Left renal pelvis (tissue), 4 donors: ENCODE measurements around the gene MYRIP. TPM values are rescaled to one million over a fixed set of nuclear protein-coding genes. Genes with fewer than 3 reads are reported as not detected.

ENCODE experiments used
- DNase-seq, 4 donors: peaks; one replicate each; pipeline ENCODE4 v3.0.0-alpha.2; 2013; ENCODE audit warnings: low read depth in 4 of 4, low spot score in 3 of 4
- polyA plus RNA-seq, 4 donors: library from polyadenylated mRNA; unstranded; fragments of 120-200 nt; gene quantifications; one replicate each; pipeline ENCODE4 v1.2.1, GENCODE V29; 2013; ENCODE audit not compliant: insufficient read length in 4 of 4

The MYRIP gene
- polyA plus RNA-seq, 4 donors, result 1.1 to 2.2 (median 1.8) TPM

DNA sequence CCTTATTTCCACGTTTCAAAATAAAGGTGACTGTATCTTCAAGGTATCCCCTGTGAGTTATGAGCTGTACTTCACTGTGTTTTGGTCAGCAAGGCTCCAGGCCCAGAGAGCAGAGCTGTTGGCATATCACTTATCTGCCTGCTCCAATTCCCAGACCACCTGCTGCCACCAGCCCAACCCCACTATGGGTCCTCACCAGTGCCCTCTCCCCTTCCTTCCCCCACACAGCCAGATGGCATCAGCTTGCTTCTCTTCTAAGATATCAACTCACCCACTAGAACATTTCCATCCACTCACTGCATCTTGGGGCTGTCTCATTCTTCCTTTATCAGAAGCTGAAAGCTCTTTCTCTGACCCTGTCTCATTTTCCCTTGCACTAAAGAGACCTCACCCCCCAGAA lies 363.2 kb downstream of the MYRIP start:
- no peak for DNase-seq

DNA sequence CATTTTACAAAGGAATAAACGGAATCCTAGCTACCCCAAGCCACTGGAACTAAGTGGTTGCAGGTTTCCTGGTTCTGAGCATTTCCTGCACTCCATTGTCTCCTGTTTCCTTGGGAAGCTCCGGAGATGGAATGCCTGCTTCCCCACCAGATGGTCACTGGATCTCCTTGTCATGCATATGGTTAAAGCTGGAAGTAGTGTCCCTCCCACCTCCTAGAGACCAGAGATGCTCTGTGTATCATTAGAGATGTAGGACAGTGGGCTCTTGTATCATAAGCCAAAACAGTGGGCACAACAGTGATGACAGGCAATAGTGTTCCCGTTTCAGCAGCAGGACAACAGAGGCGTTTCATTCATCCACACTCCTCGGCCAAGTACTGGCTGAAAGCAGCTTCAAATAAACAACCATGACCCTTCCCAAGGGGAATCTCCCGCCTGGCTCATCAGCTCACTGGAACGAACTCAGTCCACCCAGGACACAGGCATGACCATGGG lies 363.9 kb downstream of the MYRIP start:
- DNase-seq, result no peak

DNA sequence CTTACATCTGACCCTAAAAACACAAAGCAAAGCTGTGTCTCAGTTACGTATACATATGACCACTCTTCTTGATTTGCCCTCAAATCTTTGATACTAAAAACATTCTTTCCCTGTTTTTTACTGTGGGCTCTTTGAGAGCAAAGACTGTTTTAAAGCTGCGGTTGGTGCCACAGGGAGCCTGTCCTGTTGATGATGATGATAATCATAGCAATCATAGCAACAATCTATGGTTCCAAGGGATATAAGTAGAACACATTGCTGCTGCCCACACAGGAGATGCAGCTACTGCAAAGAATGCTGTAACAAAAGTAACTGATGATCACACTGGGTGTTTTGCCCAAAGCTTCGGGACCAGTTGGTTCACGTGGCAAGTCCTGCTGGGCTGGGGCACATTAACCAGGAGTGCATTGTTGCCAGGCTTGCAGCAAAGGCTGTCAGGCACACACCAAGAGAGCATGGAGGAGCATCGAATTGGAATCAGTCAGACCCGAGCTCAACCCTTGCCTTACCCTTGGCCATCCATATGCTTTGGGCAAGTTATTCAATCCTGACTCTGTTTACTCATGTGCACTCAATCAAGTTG lies 368.7 kb downstream of the MYRIP start:
- DNase-seq, result no peak

DNA sequence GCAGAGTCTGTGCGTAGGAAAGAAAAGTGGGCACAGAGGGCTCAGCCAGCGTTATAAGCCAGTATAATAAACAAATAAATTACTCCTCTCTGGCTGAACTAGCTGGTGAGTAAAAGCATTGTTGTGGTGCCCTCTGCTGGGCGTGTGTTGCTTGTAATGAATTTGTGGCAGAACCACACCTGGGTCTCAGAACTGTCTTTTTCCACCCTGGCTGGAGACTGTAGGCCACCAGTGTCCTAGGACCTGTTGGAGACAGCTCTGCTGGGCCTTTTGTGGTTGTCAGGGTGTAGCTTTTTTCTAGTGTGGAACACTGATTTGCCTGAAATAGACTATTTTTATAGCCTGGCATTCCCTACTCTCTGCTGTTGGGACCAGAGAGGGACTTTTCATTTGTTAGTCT lies 369.6 kb downstream of the MYRIP start:
- peak; percentile 29 to 58 (median 46) for DNase-seq

DNA sequence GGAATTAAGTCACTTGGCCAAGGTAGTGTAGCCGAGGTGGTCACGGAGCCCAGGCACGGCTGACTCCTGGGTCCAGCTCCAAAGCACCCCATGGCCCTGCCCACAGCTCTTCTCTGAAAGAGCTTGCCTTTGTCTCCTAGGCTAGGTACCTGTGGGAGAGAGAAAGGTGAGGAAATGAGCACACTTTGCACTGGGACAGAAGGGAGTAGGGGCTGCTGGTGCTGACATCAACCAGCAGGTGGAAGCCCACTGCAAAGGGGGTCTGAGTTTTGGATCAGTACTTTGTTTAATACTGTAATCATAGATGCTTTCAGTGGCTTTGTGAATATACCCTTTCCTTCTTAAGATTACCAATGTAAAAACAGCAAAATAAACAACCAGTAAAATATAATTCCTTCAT lies 371.8 kb downstream of the MYRIP start:
- no peak for DNase-seq

DNA sequence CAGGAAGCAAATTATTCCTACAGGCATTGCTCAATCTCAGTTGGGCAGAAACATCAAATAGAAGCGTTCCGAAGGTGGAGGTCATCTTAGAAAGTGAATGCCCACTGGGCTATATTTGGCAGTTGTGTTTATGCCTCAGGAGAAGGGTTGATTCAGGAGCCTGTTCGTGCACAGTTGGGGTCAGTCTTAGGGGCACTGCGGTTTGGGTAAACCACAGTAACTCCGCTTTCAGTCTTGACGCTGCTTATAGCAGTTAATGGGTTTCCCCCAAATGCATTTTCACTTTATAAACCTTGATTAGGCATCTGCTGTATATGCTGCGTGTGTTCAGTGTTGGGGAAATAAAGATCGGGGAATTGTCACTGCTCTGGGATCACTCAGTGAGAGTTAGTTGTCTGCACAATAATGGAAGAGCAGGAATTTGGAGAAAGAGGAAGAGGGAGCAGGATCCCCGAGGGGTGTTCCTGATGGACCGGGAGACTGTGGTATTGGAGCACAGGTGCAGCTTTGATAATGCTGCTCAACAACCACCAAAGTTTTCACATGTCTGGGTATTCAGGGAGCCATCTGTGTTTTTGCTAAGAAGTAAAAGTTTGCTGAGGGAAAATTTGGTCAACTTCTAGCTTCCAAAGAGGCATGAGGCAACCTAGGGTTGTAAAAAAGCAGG lies 375.8 kb downstream of the MYRIP start:
- no peak for DNase-seq

DNA sequence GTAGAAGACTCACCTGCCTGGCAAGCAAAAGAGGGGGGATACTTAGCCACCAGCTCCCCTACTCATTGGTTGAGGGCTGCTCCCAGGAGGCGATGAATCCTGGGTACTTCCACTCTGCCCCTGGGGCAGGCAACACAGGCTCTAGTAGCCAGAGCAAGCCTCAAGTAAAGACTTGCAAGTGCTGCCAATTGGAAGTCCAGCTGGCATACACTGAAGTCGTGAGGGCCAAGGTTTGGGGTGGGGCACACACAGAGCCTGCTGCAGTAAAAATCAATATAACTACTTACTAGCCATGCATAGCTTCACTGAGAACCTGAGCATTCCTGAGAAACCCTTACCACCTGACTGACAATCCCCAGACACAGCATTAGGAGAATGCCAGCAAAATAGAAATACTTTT lies 377.1 kb downstream of the MYRIP start:
- DNase-seq, result no peak

DNA sequence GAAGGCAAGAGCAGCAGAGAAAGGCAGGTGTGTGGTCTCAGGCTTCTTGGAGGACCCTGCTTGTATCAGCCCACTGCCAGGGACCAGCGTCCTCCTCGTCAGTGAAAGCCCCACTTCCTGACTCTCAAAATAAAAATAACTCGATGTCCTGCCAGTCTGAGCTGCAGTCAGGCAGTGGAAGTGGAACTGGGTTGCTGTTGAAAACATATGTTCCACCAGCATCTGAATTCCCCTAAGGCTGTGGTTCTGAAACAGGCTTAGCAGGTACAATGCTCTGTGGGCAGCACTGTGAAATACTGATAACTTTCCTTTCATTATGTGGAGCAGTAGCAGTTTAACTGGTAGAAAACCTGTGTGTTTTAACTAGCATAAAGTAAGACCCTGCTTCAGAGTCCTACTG lies 378.5 kb downstream of the MYRIP start:
- no peak for DNase-seq

DNA sequence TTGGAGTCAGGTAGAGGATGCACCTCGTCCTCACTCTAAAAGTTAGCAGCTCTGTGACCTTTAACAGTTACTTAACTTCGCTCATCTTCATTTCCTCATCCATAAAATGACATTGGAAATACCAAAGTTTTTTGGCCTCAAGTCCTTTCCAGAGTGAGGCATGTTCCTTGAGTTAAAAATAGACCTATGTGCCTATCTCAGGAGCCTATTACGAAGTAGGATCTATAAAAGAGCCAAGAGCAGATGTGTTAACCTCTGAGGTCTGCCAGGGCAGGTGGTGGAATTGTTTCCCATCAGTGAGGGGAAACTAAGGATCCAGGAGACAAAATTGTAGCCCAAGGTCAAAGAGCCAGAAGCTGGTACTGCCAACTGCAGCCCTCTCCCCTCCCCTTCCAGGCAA lies 379.7 kb downstream of the MYRIP start:
- no peak for DNase-seq

DNA sequence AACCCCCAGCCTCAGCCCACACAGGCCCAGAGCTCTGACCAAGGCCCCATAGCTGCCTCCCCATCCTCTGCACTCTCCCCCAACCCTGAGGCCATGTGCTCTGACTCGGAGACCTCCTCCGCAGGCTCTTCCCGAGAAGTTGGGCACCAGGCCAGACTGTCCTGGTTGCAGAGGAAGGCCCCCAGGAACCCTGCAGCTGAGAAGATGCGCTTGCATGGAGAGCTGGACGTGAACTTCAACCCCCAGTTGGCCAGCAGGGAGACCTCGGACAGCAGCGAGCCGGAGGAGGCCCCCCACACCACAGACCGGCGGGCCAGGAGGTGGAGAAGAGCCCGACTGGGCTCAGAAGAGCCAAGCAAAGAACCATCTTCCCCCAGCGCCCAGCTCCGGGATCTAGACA lies 380.6 kb downstream of the MYRIP start:
- no peak for DNase-seq

DNA sequence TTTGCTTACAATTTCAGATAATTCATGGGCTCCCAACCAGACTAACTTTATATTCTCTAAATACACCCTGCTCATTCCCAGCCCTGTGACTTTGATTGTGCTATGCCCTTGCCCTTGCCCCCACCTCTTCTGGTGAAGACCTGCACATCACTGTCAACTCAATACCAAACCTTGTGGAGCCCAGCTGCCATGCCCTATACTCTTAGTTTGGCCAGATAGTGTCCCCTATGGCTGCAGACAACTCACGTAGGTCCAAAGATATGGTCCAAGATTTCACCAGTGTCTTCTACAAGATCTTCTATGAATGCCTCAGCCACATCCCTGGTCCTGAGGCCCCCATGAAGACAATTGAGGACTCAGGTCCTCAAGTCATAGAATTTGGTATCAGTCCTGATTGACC lies 381.8 kb downstream of the MYRIP start:
- no peak for DNase-seq

DNA sequence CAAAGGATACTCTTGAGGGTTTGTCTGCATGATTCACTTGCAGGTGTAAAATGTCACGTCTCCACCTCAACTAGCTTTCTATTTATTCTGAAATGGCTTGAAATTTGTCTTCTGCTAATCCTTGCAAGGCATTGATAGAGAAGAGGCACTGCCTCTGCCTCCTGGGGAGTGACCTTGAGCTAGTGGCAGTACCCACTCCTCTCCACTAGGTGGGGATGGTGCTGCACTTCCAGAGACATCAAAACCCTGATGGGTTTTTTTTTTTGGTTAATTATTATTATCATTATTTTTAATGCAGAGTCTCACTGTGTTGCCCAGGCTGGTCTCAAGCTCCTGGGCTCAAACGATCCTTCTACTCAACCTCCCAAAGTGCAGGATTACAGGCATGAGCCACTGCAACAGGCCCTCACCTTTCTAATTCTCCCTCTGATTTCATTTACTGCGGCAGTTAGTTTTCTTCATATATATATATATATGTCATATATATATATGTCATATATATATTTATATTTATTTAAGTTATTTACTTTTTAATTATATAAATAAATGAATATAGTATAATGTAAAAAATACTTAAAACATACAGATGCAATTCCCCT lies 382.5 kb downstream of the MYRIP start:
- peak in 2 of 4 donors; percentile 16 to 34 for DNase-seq

DNA sequence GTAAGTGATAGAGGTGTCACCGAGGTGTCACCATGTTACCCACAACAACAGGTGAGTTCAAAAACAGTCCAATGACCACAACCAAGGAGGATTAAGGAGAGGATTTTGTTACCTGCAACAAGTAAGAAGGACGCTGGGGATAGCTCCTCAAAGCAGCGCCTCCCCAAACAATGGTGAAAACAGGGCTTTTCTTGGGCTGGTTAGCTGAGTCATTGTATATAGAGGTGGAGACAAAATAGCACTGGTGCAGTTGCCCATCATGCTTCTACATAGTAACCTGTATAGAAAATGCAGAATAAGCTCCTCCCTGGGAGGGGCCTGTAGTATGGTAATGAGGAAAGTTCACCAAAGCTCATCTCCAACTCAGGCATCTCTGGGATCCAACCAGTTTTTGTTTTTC lies 383.2 kb downstream of the MYRIP start:
- no peak for DNase-seq

DNA sequence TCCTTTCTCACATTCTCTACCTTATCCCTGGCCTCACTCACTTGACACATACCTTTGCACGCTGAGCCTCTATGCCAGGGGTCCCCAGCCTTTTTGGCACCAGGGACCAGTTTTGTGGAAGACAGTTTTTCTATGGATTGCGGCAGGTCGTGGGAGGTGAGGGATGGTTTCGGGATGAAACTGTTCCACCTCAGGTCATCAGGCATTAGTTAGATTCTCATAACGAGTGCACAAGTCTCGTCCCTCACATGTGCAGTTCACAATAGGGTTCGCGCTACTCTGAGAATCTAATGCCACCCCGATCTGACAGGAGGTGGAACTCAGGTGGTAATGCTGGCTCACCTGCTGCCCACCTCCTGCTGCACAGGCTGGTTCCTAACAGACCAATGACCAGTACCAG lies 387.6 kb downstream of the MYRIP start:
- no peak for DNase-seq

DNA sequence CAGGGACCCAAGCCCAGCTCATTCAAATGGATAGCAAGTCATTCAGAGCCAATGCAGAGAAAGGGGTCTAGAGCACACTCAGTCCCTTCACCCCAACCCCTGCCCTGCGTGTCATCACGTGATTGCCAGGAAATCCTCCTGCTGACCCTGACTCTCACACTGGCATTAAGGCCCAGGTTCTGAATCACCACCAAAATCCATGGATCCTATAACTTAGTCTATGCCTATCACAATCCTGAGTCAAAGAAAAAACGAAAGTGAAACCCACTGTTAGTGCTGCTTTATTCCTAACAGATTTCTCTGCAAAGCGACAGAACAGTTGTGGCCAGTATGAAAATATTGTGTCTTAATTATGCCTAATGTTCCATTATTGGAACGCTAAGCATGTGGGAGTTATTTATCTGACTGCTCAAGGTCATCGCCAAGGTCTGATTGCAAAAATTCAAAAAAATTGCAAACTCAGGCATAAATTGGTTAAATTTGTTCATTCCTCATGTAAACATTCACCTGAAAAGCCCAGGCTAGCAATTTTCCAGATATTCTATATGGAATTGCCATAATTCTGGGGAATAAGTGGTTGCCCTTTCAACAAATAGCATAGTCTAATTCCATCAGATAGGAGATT lies 391.4 kb downstream of the MYRIP start:
- DNase-seq, result no peak

DNA sequence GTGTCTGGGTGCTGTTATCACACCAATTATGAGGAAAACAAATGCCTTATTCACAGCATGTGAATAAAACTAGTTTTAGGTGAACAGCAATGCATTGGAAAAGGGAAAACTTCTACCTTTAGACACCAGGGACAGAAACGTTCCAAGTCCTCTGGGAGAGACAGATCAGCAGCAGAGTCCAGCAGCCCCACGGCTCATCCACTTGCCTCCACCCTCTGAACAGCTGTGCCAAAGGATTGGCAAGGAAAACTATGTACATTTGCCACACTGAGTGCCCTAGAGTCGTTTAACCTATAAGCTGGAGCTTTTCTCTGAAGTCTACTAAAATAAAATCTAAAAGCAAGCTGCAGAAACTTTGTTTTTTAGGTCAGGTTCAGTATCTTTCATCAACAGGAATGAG lies 392.4 kb downstream of the MYRIP start:
- DNase-seq, result no peak

DNA sequence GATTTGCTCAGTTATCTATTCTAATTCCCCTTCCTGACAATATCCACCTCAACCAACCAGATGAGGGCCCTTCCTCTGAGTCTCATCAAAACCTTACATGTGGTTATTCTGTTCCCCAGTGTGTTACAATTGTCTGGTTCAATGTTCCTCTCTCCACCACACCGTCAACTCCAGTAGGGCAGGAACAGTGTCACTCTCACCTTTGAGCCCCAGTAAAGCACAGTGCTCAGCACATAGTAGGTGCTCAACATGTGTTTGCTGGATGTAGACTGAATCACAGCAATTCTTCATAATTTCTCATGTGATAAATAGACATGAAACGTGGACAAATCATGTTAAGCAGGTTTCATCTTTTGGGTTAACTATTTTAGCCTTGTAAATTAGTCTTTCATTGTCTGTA lies 397.1 kb downstream of the MYRIP start:
- DNase-seq, result no peak

DNA sequence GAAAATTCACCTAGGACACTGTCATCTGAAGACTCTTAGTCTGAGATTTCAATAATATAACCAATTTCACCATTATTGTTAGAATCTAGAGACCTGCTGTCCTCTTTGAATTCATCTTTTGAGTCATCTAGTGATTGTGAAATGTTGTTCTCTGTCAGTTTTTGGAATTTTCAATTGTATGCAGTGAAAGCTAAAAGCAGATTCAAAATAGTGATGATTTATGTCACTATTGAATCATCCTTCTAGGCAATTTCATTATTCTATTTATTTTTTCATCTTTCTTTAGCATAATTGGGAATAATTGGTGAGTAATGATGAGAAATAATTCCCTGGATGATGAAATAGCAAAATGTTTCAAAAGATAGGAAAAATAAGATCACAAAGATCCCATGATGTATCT lies 398.4 kb downstream of the MYRIP start:
- no peak for DNase-seq

DNA sequence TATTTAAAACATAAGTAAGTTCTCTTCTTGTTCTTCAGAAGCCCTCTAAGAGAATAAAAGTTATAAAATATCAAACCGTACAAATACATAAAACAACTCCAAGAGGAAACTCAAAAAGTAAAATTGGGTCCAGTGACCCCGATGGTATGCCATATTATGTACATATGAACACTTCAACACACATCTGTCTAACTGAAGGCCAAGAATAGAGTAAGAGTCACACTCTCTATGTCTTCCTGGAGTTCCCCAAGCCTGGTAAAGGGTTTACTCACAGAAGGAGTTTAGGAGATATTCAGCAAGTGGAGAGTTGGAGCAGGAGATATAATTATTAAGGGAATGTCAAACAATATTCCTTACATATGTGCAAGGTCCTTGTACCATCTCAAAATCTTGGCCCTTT lies 398.8 kb downstream of the MYRIP start:
- no peak for DNase-seq

DNA sequence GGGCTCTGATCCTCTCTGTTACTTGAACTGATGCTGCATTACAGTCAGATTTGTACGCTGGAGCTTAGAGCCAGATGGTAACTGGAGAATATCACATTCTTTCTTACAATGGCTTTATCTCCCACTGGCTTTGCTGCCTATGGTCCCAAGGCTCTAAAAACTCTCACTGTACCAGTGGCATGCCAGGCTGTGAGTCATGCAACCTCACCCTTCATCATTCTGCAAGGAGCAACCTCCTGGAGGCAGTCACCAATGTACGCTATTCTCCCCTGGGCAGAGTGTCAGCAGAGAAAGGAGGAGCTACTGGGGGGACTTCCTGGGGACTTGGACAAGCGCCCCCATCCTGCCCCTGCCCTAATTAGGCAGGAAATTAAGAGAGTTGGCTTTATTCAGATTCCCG lies 402.2 kb downstream of the MYRIP start:
- DNase-seq, result no peak

DNA sequence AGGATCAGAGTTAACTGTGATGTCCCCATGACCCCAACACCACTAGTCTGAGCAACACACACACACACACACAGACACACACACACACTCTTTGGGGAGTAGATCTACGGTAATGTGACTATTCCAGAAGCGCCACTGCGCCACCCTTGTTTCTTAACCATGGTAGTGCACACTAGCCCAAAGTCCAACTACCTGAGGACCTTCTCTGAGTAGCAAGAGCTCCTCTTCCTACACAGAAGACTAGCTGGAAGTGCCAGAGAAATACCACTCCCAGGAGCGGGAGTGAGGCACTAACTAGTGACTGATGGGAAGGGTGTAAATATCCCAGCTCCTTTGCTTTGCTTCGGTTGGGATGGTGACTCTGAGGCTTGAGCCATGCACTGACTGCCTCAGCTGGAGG lies 404.1 kb downstream of the MYRIP start:
- DNase-seq, result no peak

DNA sequence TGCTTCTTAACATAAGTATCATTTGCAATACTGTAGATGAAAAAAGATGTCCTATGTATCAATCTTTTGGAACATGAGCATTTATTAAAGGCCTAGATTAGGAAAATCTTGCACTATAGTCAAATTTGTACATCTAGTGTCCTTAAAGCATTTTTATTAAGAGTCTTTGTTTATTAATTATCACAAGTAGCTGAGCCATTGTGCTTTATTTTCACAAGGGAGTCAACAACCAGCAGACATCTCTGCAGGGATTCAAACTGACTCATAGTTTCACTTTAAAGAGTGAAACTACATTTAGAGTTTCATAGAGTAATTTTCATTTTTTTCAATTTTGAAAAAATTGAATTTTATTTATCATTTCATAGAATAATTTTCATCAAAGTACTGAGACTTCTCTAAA lies 405.6 kb downstream of the MYRIP start:
- DNase-seq, result no peak
